B cell (primary cell): ENCODE data around the gene EHBP1. TPM values are rescaled to one million over a fixed set of nuclear protein-coding genes. Genes with fewer than 3 reads are reported as not detected.

ENCODE experiments used
- ATAC-seq: fragments of 200-7000 bp; cut with Tn5 transposase; one replicate; pipeline ENCODE4 v1.10.0; 2021; ENCODE audit warnings: low read depth, mild to moderate bottlenecking, moderate number of reproducible peaks, moderate library complexity
- CTCF ChIA-PET: fragments of 350-600 bp; sonication (Branson Sonifier 250); formaldehyde crosslinking; loops from one replicate; lab custom pipeline; 2021; ENCODE audit warnings: antibody characterized with exemption, inconsistent platforms; lab: Charles Lee
- POLR2A ChIA-PET: fragments of 350-600 bp; sonication (Branson Sonifier 250); formaldehyde crosslinking; loops from one replicate; lab custom pipeline; 2021; ENCODE audit warnings: antibody characterized with exemption; lab: Charles Lee
- DNase-seq: peaks from one replicate; pipeline ENCODE4 v3.0.0; 2013
- H2AFZ ChIP-seq: 2 replicates; pipeline ENCODE4 v1.6.1; 2012; ENCODE audit warnings: mild to moderate bottlenecking, low read depth, low read length; ENCODE audit not compliant: insufficient read depth, poor library complexity, severe bottlenecking
- H3K27ac ChIP-seq, 2 donors: 1 replicate in 1 of 2; 2 replicates in 1 of 2; pipeline ENCODE4 v1.5.1; 2012 to 2013; ENCODE audit warnings: low read length in 2 of 2, mild to moderate bottlenecking in 2 of 2, moderate library complexity in 1 of 2
- H3K27me3 ChIP-seq, 4 experiments: fragments of 200-600 bp in 1 of 4; sonication (generic) in 1 of 4; replicated peaks in 1 of 4; 1 replicate in 2 of 4; 2 replicates in 2 of 4; pipeline versions ENCODE4 v1.6.1 to v1.7.0; 2013 to 2016; ENCODE audit warnings: low read length in 3 of 4, mild to moderate bottlenecking in 2 of 4, mixed read lengths in 1 of 4, moderate library complexity in 1 of 4; ENCODE audit not compliant: insufficient read depth in 4 of 4, control insufficient read depth in 3 of 4; ENCODE audit errors: control extremely low read depth in 1 of 4
- H3K36me3 ChIP-seq, 2 experiments: replicated peaks in 1 of 2; 1 replicate in 1 of 2; 2 replicates in 1 of 2; pipeline versions ENCODE4 v1.6.1 to v1.7.1; 2013; ENCODE audit warnings: low read length in 1 of 2; ENCODE audit not compliant: insufficient read depth in 2 of 2, control insufficient read depth in 1 of 2; ENCODE audit errors: control extremely low read depth in 1 of 2, extremely low read depth in 1 of 2
- H3K4me1 ChIP-seq, 2 donors: fragments of 200-600 bp in 1 of 2; sonication (generic) in 1 of 2; 1 replicate in 1 of 2; 2 replicates in 1 of 2; pipeline versions ENCODE4 v1.5.1 to v1.6.1; 2013 to 2017; ENCODE audit warnings: low read length in 2 of 2; ENCODE audit not compliant: control insufficient read depth in 2 of 2, insufficient read depth in 2 of 2
- H3K4me2 ChIP-seq: replicated peaks from 2 replicates; pipeline ENCODE3; 2012; ENCODE audit warnings: mild to moderate bottlenecking, low read depth, low read length; ENCODE audit not compliant: poor library complexity, severe bottlenecking
- H3K4me3 ChIP-seq, 5 experiments: fragments of 200-600 bp in 1 of 5; sonication (generic) in 1 of 5; 1 replicate in 3 of 5; 2 replicates in 2 of 5; pipeline versions ENCODE4 v1.5.1 to v1.7.0; 2011 to 2016; ENCODE audit warnings: low read length in 4 of 5, mild to moderate bottlenecking in 4 of 5, low read depth in 2 of 5, control low read depth in 1 of 5, moderate library complexity in 1 of 5; ENCODE audit not compliant: insufficient read depth in 1 of 5; ENCODE audit errors: control extremely low read depth in 1 of 5, extremely low read depth in 1 of 5
- H3K79me2 ChIP-seq: fragments of 200-600 bp; sonication (generic); one replicate; pipeline ENCODE4 v1.6.0; 2016; ENCODE audit warnings: low read length; ENCODE audit not compliant: control insufficient read depth, insufficient read depth
- H3K9ac ChIP-seq: fragments of 200-600 bp; sonication (generic); 2 replicates; pipeline ENCODE4 v1.6.1; 2017; ENCODE audit warnings: mild to moderate bottlenecking, low read length, moderate library complexity
- H3K9me3 ChIP-seq, 3 donors: one replicate each; pipeline versions ENCODE4 v1.6.1 to v1.7.1; 2013; ENCODE audit warnings: low read length in 2 of 3; ENCODE audit not compliant: control insufficient read depth in 2 of 3, insufficient read depth in 1 of 3; ENCODE audit errors: control extremely low read depth in 1 of 3
- H4K20me1 ChIP-seq: 2 replicates; pipeline ENCODE4 v1.6.0; 2012; ENCODE audit warnings: mild to moderate bottlenecking, low read length; ENCODE audit not compliant: insufficient read depth, control insufficient read depth, poor library complexity, severe bottlenecking
- H3K27ac Mint-ChIP-seq: one replicate; pipeline ENCODE4 v1.8.0; 2021; ENCODE audit warnings: mixed read lengths
- H3K27me3 Mint-ChIP-seq: one replicate; pipeline ENCODE4 v1.8.0; 2021; ENCODE audit warnings: mixed read lengths
- H3K4me1 Mint-ChIP-seq: one replicate; pipeline ENCODE4 v1.8.0; 2021; ENCODE audit warnings: mixed read lengths
- H3K4me3 Mint-ChIP-seq: one replicate; pipeline ENCODE4 v1.8.0; 2021; ENCODE audit warnings: mixed read lengths
- H3K9me3 Mint-ChIP-seq: one replicate; pipeline ENCODE4 v1.8.0; 2022; ENCODE audit warnings: mixed read lengths; ENCODE audit not compliant: insufficient read depth
- EZH2 ChIP-seq: IDR thresholded peaks from 2 replicates; pipeline ENCODE4 v1.6.1; 2012; ENCODE audit warnings: borderline replicate concordance, low read depth, mild to moderate bottlenecking, moderate library complexity, low read length; ENCODE audit not compliant: insufficient read depth, poor library complexity, severe bottlenecking
- WGBS: methylation state at CpG from one replicate; pipeline ENCODE4 v1.1.5; 2013; ENCODE audit warnings: missing lambda C conversion rate; ENCODE audit not compliant: insufficient coverage; 5-methylcytosine and 5-hydroxymethylcytosine counted together
- intact Hi-C: fragments of 100-400 bp; cut with micrococcal nuclease; formaldehyde crosslinking; loops from one replicate; pipeline ENCODE4 v1.10.0; 2022
- polyA plus RNA-seq: library from polyadenylated mRNA; depleted of rRNA; stranded (reverse); fragments of >200 nt; gene quantifications from 2 replicates; pipeline ENCODE4 v1.2.3, GENCODE V29; 2012
- total RNA-seq, 2 donors: library from RNA; stranded (reverse); fragments of 120-200 nt in 1 of 2; gene quantifications; 1 replicate in 1 of 2; 2 replicates in 1 of 2; pipeline versions ENCODE4 v1.2.3 to v1.2.4, GENCODE V29; 2013 to 2022
- TF ChIP-seq, protein P1 (sequence below): fragments of 200-600 bp; IDR thresholded peaks from one replicate; pipeline ENCODE4 v1.8.0; 2022; ENCODE audit warnings: antibody characterized with exemption, mild to moderate bottlenecking

Gene EHBP1
- total and polyA plus RNA-seq, 2 donors (not counting 1 experiment from before 2014, with no cell fraction given) = 8.8 to 34.7 TPM

DNA sequence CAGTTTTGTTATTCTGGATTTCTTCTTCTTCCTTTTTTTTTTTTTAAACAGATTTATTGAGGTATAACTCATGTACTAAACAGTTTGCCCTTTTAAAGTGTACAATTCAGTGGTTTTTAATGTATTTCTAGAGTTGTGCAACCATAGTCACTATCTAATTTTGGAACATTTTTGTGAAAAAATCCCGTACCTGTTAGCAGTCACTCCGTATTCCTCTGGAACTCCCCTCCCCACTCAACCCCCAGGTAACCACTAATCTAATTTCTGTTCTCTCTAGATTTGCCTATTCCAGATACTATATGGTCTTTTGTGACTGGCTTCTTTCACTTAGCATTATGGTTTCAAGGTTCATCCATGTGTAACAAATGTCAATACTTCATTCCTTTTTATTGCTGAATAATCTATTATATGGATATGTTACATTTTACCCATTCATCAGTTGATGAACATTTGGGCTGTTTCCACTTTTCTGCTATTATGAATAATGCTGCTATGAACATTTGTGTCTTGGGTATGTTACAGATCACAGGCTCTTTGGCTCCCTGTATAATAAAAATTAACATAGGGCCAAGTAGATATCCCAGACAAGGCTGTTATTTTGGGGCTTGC is 21.9 kb downstream of the EHBP1 start:
- H4K20me1 ChIP-seq = peaks cover 4% of the 10 kb centered on the region
- peaks cover 7 to 16% (median 8%) of the 10 kb centered on the region in 3 donors for H3K9me3 ChIP-seq
- ChIA-PET CTCF (no interaction called here), POLR2A (no interaction called here)
- 80% methylated on average over 1 of the region's 2 CpGs for WGBS
- no peaks in the 10 kb centered on the region for H3K27me3 ChIP-seq
- intact Hi-C loops = no loop called here
- H3K4me1 ChIP-seq = peaks cover 0 to 4% of the 10 kb centered on the region in 2 donors
- H3K4me3 Mint-ChIP-seq = no peak overlapping the region
- peaks cover 32% of the 10 kb centered on the region for H3K79me2 ChIP-seq
- no peak for DNase-seq
- TF ChIP-seq EZH2 = no peak
- TF ChIP-seq, protein P1, sequence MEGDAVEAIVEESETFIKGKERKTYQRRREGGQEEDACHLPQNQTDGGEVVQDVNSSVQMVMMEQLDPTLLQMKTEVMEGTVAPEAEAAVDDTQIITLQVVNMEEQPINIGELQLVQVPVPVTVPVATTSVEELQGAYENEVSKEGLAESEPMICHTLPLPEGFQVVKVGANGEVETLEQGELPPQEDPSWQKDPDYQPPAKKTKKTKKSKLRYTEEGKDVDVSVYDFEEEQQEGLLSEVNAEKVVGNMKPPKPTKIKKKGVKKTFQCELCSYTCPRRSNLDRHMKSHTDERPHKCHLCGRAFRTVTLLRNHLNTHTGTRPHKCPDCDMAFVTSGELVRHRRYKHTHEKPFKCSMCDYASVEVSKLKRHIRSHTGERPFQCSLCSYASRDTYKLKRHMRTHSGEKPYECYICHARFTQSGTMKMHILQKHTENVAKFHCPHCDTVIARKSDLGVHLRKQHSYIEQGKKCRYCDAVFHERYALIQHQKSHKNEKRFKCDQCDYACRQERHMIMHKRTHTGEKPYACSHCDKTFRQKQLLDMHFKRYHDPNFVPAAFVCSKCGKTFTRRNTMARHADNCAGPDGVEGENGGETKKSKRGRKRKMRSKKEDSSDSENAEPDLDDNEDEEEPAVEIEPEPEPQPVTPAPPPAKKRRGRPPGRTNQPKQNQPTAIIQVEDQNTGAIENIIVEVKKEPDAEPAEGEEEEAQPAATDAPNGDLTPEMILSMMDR = no peak
- H3K27ac Mint-ChIP-seq = no peak overlapping the region
- H3K27ac ChIP-seq = no peak overlapping the region
- no peak overlapping the region for H2AFZ ChIP-seq
- H3K4me2 ChIP-seq = no peak overlapping the region
- no peak overlapping the region for H3K9ac ChIP-seq
- no peak for ATAC-seq
- peaks cover 26% of the 10 kb centered on the region for H3K9me3 Mint-ChIP-seq
- H3K4me1 Mint-ChIP-seq = peaks cover 18% of the 10 kb centered on the region
- no peak overlapping the region for H3K4me3 ChIP-seq
- H3K36me3 ChIP-seq = peaks cover 0 to 2% of the 10 kb centered on the region in 2 experiments
- no peaks in the 10 kb centered on the region for H3K27me3 Mint-ChIP-seq

DNA sequence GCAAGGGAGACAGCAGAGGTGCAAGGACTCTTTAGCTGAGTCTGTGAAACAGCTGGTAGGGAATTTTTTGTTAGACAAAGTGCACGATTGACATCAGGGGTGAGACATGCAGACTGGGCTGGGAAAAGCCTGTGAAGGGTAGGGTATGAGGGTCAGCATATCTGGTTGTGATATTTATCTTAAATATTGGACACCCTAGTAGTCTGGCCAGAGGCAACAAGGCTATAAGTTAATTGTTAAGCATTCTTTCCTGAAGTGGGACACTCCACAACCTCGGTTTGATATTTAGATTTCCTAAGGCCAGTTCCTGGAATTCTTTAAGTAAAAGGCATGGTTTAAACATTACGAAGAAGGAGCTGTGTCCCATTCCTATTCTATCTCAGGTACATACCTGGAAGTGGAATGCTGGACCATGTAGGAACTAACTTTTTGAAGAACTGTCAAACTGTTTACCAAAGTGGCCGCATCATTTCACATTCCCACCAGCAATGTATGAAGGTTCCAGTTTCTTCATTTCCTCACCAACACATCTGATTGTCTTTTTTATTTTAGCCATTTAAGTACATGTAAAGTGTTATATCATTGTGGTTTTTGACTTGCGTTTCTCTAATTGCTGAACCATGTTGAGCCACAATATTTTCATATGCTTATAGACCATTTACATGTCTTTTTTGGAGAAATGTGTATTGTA is 22.5 kb downstream of the EHBP1 start:
- ATAC-seq (no peak), DNase-seq (no peak)
- intact Hi-C loops = no loop called here
- CTCF ChIA-PET = no interaction called here
- no peaks in the 10 kb centered on the region for H3K27me3 ChIP-seq
- peaks cover 20% of the 10 kb centered on the region for H3K4me1 Mint-ChIP-seq
- 94% methylated on average over 3 of the region's 5 CpGs for WGBS
- H3K9ac ChIP-seq = no peak overlapping the region
- H3K27ac ChIP-seq = no peak overlapping the region
- no peak overlapping the region for H3K4me3 Mint-ChIP-seq
- peaks cover 32% of the 10 kb centered on the region for H3K79me2 ChIP-seq
- no peak overlapping the region for H2AFZ ChIP-seq
- peaks cover 0 to 4% of the 10 kb centered on the region in 2 donors for H3K4me1 ChIP-seq
- no peak overlapping the region for H3K4me2 ChIP-seq
- no peaks in the 10 kb centered on the region for H3K36me3 ChIP-seq
- no peak overlapping the region for H3K27ac Mint-ChIP-seq
- H3K9me3 Mint-ChIP-seq = peaks cover 25% of the 10 kb centered on the region
- no peaks in the 10 kb centered on the region for H3K27me3 Mint-ChIP-seq
- no peak overlapping the region for H3K4me3 ChIP-seq
- POLR2A ChIA-PET = no interaction called here
- peaks cover 4% of the 10 kb centered on the region for H4K20me1 ChIP-seq
- peaks cover 5 to 16% (median 5%) of the 10 kb centered on the region in 3 donors for H3K9me3 ChIP-seq
- TF ChIP-seq EZH2 = no peak
- TF ChIP-seq, protein P1 = no peak
